Measurements from ENCODE around the gene RPS6KB2. TPM values are rescaled to one million over a fixed set of nuclear protein-coding genes. Genes with fewer than 3 reads are reported as not detected.
"Not testable (repeated sequence)": the region's sequence is repeated elsewhere in the genome, so short reads cannot be mapped to it uniquely, and the experiment has no call there.

The RPS6KB2 gene
- polyA plus RNA-seq, 1 experiment: 59.9 TPM

DNA sequence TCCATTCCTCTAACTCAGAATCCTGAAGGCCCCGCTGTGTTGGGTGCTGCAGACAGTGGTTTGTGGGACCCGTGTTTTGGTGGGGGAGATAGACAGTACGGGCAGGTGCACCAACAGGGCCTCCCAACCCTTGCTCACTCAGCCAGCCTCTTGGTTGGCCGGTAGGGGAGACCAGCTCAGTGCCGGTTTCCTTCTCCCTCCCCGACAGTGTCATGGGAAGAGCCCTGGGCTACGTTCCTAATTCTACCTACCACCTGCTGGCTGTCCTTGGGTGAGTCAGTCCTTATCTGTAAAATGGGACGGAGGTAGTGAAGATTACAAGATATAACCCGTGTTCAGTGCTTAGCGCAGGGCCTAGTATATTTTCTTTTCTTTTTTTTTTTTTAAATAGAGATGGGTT lies 34.9 kb downstream of the RPS6KB2 start:
- no peak overlapping the region for H3K4me3 ChIP-seq (ENCODE audit: low read depth, low read length)
- 0 out of 2 replicates have a peak, but pooled peaks cover 3% of the 10 kb centered on the region for H3K27me3 ChIP-seq (ENCODE audit: control insufficient read depth, insufficient read depth, low read length)
- TF ChIP-seq, protein P1, sequence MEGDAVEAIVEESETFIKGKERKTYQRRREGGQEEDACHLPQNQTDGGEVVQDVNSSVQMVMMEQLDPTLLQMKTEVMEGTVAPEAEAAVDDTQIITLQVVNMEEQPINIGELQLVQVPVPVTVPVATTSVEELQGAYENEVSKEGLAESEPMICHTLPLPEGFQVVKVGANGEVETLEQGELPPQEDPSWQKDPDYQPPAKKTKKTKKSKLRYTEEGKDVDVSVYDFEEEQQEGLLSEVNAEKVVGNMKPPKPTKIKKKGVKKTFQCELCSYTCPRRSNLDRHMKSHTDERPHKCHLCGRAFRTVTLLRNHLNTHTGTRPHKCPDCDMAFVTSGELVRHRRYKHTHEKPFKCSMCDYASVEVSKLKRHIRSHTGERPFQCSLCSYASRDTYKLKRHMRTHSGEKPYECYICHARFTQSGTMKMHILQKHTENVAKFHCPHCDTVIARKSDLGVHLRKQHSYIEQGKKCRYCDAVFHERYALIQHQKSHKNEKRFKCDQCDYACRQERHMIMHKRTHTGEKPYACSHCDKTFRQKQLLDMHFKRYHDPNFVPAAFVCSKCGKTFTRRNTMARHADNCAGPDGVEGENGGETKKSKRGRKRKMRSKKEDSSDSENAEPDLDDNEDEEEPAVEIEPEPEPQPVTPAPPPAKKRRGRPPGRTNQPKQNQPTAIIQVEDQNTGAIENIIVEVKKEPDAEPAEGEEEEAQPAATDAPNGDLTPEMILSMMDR (IDR thresholded peaks at IDR 0.05; ENCODE audit: insufficient read depth, low read depth, low read length): no peak
- ChIA-PET CTCF (no interaction called here), POLR2A (no interaction called here)
- no peaks in the 10 kb centered on the region; the same call in 1 of the 2 replicates for H3K36me3 ChIP-seq (ENCODE audit: control insufficient read depth, insufficient read depth, low read length)
- no peak for DNase-seq (ENCODE audit: low read depth)

GRCh38 chr11:67463680-67464410 lies 35.6 kb downstream of the RPS6KB2 start:
- no peaks in the 10 kb centered on the region; the same call in 1 of the 2 replicates for H3K36me3 ChIP-seq (ENCODE audit: control insufficient read depth, insufficient read depth, low read length)
- no peaks in the 10 kb centered on the region for H3K27me3 ChIP-seq (ENCODE audit: control insufficient read depth, insufficient read depth, low read length)
- POLR2A ChIA-PET: no interaction called here
- CTCF ChIA-PET: no interaction called here
- DNase-seq (ENCODE audit: low read depth): no peak
- peak overlapping the region; percentile 71 for H3K4me3 ChIP-seq (ENCODE audit: low read depth, low read length)
- TF ChIP-seq, protein P1 (IDR thresholded peaks at IDR 0.05; ENCODE audit: insufficient read depth, low read depth, low read length): no peak

GRCh38 chr11:67464411-67465188 lies 36.3 kb downstream of the RPS6KB2 start:
- POLR2A ChIA-PET: no interaction called here
- CTCF ChIA-PET: no interaction called here
- Histone ChIP-seq H3K36me3 (ENCODE audit: control insufficient read depth, insufficient read depth, low read length) (no peaks in the 10 kb centered on the region; the same call in 1 of the 2 replicates), H3K4me3 (ENCODE audit: low read depth, low read length) (peak overlapping the region; percentile 71), H3K27me3 (ENCODE audit: control insufficient read depth, insufficient read depth, low read length) (no peaks in the 10 kb centered on the region)
- TF ChIP-seq, protein P1 (IDR thresholded peaks at IDR 0.05; ENCODE audit: insufficient read depth, low read depth, low read length): no peak
- no peak for DNase-seq (ENCODE audit: low read depth)

GRCh38 chr11:67465189-67465510 lies 36.9 kb downstream of the RPS6KB2 start:
- ChIA-PET CTCF (no interaction called here), POLR2A (no interaction called here)
- Histone ChIP-seq H3K4me3 (ENCODE audit: low read depth, low read length) (peak overlapping the region; percentile 71), H3K27me3 (ENCODE audit: control insufficient read depth, insufficient read depth, low read length) (no peaks in the 10 kb centered on the region), H3K36me3 (ENCODE audit: control insufficient read depth, insufficient read depth, low read length) (no peaks in the 10 kb centered on the region; the same call in 1 of the 2 replicates)
- DNase-seq (ENCODE audit: low read depth): no peak
- TF ChIP-seq, protein P1 (IDR thresholded peaks at IDR 0.05; ENCODE audit: insufficient read depth, low read depth, low read length): no peak

GRCh38 chr11:67465530-67465929 lies 37.2 kb downstream of the RPS6KB2 start:
- POLR2A ChIA-PET; DNase-seq (ENCODE audit: low read depth): not testable (repeated sequence)

More at GRCh38 chr11:67465530-67465929, 37.2 kb downstream of the RPS6KB2 start:
- not testable (repeated sequence) for H3K27me3 ChIP-seq (ENCODE audit: control insufficient read depth, insufficient read depth, low read length); H3K36me3 ChIP-seq (ENCODE audit: control insufficient read depth, insufficient read depth, low read length); H3K4me3 ChIP-seq (ENCODE audit: low read depth, low read length)
- CTCF ChIA-PET: interaction anchor here (0.6 to 0.7 kb wide), 2 partner anchors 82 to 114 kb away, joined by 3 to 4 read pairs; no protein-coding TSS in a partner anchor
